ENCODE data around the gene SH2D6.

- no peak for TF ChIP-seq CTCF (IDR thresholded peaks at IDR 0.05)
- no peak for TF ChIP-seq ZFX (IDR thresholded peaks at IDR 0.05; ENCODE audit: borderline replicate concordance)
Observed at GRCh38 chr2:85378257-85378656, 40.3 kb upstream of the SH2D6 start.

Measured in 22Rv1 (cell line).